ENCODE data around the gene ARHGAP45.

Gene ARHGAP45

GRCh38 chr19:1115646-1116420, 48.9 kb downstream of the ARHGAP45 start:
- DNase-seq, result no peak
- H3K9me3 ChIP-seq (ENCODE audit: severe bottlenecking), result no peaks in the 10 kb centered on the region
- H3K4me3 ChIP-seq (ENCODE audit: low read depth, low read length), result no peak overlapping the region
- no peaks in the 10 kb centered on the region for H3K27me3 ChIP-seq (ENCODE audit: insufficient read depth, low read depth, severe bottlenecking)
- TF ChIP-seq CTCF (IDR thresholded peaks at IDR 0.05; ENCODE audit: low read depth, low read length), result no peak
- peaks cover 17% of the 10 kb centered on the region for H3K36me3 ChIP-seq
- no peak overlapping the region for H3K27ac ChIP-seq

- peaks cover 26% of the 10 kb centered on the region for H3K36me3 ChIP-seq
- DNase-seq, result no peak
These were observed 50.0 kb downstream of the ARHGAP45 start for GRCh38 chr19:1116726-1117581.

DNA sequence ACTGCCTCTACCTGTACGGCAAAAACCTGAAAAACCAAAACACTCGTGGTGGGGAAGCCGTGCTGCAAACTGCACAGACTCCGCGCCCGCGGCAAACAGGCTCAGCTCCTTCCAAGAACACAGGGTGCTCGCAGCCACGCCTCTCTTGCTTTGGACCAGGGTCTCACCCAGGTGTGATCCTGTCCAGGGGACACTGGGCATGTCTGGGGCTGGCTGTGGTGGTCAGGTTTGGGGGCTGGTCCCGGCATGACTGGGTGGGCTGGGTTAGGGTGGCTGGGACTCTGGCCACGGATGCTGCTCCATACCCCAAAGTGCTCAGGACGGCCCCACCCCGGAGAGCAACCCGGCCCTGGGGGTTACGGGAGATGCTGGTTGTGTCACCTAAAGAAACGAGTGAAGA, 50.7 kb downstream of the ARHGAP45 start:
- Histone ChIP-seq H3K27me3 (ENCODE audit: insufficient read depth, low read depth, severe bottlenecking) (no peaks in the 10 kb centered on the region), H3K4me3 (ENCODE audit: low read depth, low read length) (no peak overlapping the region), H3K9me3 (ENCODE audit: severe bottlenecking) (no peaks in the 10 kb centered on the region), H3K36me3 (peaks cover 30% of the 10 kb centered on the region), H3K27ac (no peak overlapping the region)
- TF ChIP-seq CTCF (IDR thresholded peaks at IDR 0.05; ENCODE audit: low read depth, low read length), result no peak
- DNase-seq, result no peak

More at GRCh38 chr19:1116726-1117581, 50.0 kb downstream of the ARHGAP45 start:
- Histone ChIP-seq H3K27me3 (ENCODE audit: insufficient read depth, low read depth, severe bottlenecking) (no peaks in the 10 kb centered on the region), H3K9me3 (ENCODE audit: severe bottlenecking) (no peaks in the 10 kb centered on the region), H3K27ac (no peak overlapping the region), H3K4me3 (ENCODE audit: low read depth, low read length) (no peak overlapping the region)
- TF ChIP-seq CTCF (IDR thresholded peaks at IDR 0.05; ENCODE audit: low read depth, low read length), result no peak

- no peak for DNase-seq
- no peak overlapping the region for H3K4me3 ChIP-seq (ENCODE audit: low read depth, low read length)
- TF ChIP-seq CTCF (IDR thresholded peaks at IDR 0.05; ENCODE audit: low read depth, low read length), result no peak
- no peaks in the 10 kb centered on the region for H3K27me3 ChIP-seq (ENCODE audit: insufficient read depth, low read depth, severe bottlenecking)
- peaks cover 39% of the 10 kb centered on the region for H3K36me3 ChIP-seq
- H3K9me3 ChIP-seq (ENCODE audit: severe bottlenecking), result no peaks in the 10 kb centered on the region
- H3K27ac ChIP-seq, result no peak overlapping the region
These were observed 52.0 kb downstream of the ARHGAP45 start for GRCh38 chr19:1118999-1119398.

DNA sequence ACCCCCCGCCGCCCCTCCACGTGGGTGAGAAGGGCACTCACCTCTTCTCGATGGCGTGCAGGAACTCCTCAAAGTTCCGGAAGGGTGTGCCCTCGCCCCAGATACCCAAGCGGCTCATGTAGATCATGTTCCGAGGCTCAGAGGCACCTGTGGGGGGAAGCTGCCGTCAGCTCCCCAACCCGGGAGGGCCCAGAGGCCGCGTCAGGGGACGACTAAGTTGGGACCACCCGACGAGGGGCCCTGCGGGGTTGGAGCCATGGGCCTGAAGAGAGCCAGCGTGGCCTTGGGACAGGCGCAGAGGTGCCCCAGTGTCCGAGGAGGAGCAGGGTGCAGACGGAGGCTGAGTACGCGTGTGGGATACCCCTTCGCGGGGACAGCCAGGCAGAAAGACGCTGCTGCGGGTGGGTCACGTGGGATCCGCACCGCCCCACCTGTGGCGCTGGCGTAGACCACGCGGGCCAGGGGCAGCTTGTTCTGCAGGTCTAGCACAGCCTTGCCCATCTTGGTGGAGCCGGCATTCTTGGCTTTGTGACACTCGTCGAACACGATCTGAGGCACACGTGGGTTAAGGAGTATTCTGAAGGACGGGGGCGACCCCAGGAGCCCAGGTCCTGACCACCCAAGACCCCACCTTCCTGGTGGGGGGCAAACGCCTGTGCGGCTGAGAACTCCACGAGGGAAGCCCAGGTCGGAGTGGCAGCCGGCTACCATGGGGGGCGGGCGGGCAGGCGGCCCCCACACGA, 52.7 kb downstream of the ARHGAP45 start:
- no peaks in the 10 kb centered on the region for H3K9me3 ChIP-seq (ENCODE audit: severe bottlenecking)
- H3K27me3 ChIP-seq (ENCODE audit: insufficient read depth, low read depth, severe bottlenecking), result no peaks in the 10 kb centered on the region
- TF ChIP-seq CTCF (IDR thresholded peaks at IDR 0.05; ENCODE audit: low read depth, low read length), result no peak
- H3K4me3 ChIP-seq (ENCODE audit: low read depth, low read length), result no peak overlapping the region
- H3K36me3 ChIP-seq, result peaks cover 38% of the 10 kb centered on the region
- H3K27ac ChIP-seq, result no peak overlapping the region
- DNase-seq, result no peak

Measured in WERI-Rb-1 (cell line).